ENCODE results near the gene AHNAK.

The AHNAK gene

GRCh38 chr11:62497132-62497801, 49.3 kb downstream of the AHNAK start:
- ATAC-seq, result no peak

GRCh38 chr11:62496676-62497075, 49.9 kb downstream of the AHNAK start:
- ATAC-seq, result no peak

- no peak for ATAC-seq
Measured at GRCh38 chr11:62494246-62494645, 52.4 kb downstream of the AHNAK start.

GRCh38 chr11:62493801-62494200, 52.8 kb downstream of the AHNAK start:
- no peak for ATAC-seq

GRCh38 chr11:62492586-62492985, 54.0 kb downstream of the AHNAK start:
- ATAC-seq, result no peak

GRCh38 chr11:62491571-62492329, 54.9 kb downstream of the AHNAK start:
- no peak for ATAC-seq

- ATAC-seq, result no peak
Measured at GRCh38 chr11:62489204-62489603, 57.4 kb downstream of the AHNAK start.

- ATAC-seq, result no peak
Measured at GRCh38 chr11:62487738-62488551, 58.7 kb downstream of the AHNAK start.

- no peak for ATAC-seq
Measured at GRCh38 chr11:62487136-62487535, 59.5 kb downstream of the AHNAK start.

GRCh38 chr11:62484352-62484751, 62.3 kb downstream of the AHNAK start:
- no peak for ATAC-seq

- no peak for ATAC-seq
Measured at GRCh38 chr11:62482753-62483152, 63.9 kb downstream of the AHNAK start.

- ATAC-seq, result no peak
Measured at GRCh38 chr11:62479631-62480201, 66.9 kb downstream of the AHNAK start.

- no peak for ATAC-seq
Measured at GRCh38 chr11:62477927-62478326, 68.7 kb downstream of the AHNAK start.

- no peak for ATAC-seq
Measured at GRCh38 chr11:62472063-62472884, 74.3 kb downstream of the AHNAK start.

GRCh38 chr11:62471603-62472002, 75.0 kb downstream of the AHNAK start:
- no peak for ATAC-seq

- no peak for ATAC-seq
Measured at GRCh38 chr11:62468577-62468976, 78.0 kb downstream of the AHNAK start.

GRCh38 chr11:62466444-62466843, 80.2 kb downstream of the AHNAK start:
- no peak for ATAC-seq

- no peak for ATAC-seq
Measured at GRCh38 chr11:62464655-62465054, 82.0 kb downstream of the AHNAK start.

GRCh38 chr11:62463121-62463542, 83.5 kb downstream of the AHNAK start:
- no peak for ATAC-seq

GRCh38 chr11:62462508-62462892, 84.1 kb downstream of the AHNAK start:
- no peak for ATAC-seq

GRCh38 chr11:62461740-62462507, 84.7 kb downstream of the AHNAK start:
- ATAC-seq, result no peak
